GM12874 (cell line): ENCODE data around the gene HELQ.

Experiments used
- CTCF ChIP-seq: IDR thresholded peaks from 2 replicates; pipeline ENCODE4 v1.5.1; 2011; ENCODE audit warnings: low read depth, mild to moderate bottlenecking, control low read depth, low read length, moderate library complexity; ENCODE audit not compliant: insufficient read depth

HELQ gene

GRCh38 chr4:83455281-83456183 lies at the start of gene HELQ, which contains the start of gene MRPS18C:
Gene HELQ, minus strand, starts transcription at chr4:83455823. Its CDS starts 130 bp downstream, at chr4:83455693.
Gene MRPS18C, plus strand, starts transcription at chr4:83456058. Its CDS starts 20 bp downstream, at chr4:83456078.
- peak; percentile 23; the same call in 1 of the 2 replicates for TF ChIP-seq CTCF

- no peak for TF ChIP-seq CTCF
Observed at GRCh38 chr4:83504996-83505395, 49.4 kb upstream of the HELQ start.

- TF ChIP-seq CTCF = no peak
Observed at GRCh38 chr4:83504503-83504902, 48.9 kb upstream of the HELQ start.

GRCh38 chr4:83503974-83504373 lies 48.4 kb upstream of the HELQ start:
- no peak for TF ChIP-seq CTCF

- TF ChIP-seq CTCF = no peak
Observed at GRCh38 chr4:83498187-83498586, 42.6 kb upstream of the HELQ start.

- peak; percentile 78 for TF ChIP-seq CTCF
Observed at GRCh38 chr4:83490876-83491450, 35.3 kb upstream of the HELQ start.

GRCh38 chr4:83489711-83490326 lies 34.2 kb upstream of the HELQ start:
- TF ChIP-seq CTCF = no peak
